Suprapubic skin (tissue), 3 donors: Measurements from ENCODE around the gene RGS16.

ENCODE experiments used
- CTCF ChIP-seq, 2 donors: fragments of 200-600 bp in 1 of 2; fragments of 450-650 bp in 1 of 2; sonication (generic) in 1 of 2; IDR thresholded peaks; one replicate each; pipeline ENCODE4 v1.5.1; 2016 to 2019; ENCODE audit warnings: antibody characterized with exemption in 2 of 2, mild to moderate bottlenecking in 1 of 2, moderate library complexity in 1 of 2
- POLR2A ChIP-seq, 2 donors: fragments of 450-650 bp; IDR thresholded peaks; one replicate each; pipeline ENCODE4 v1.6.1; 2017; ENCODE audit warnings: antibody characterized with exemption in 2 of 2, mild to moderate bottlenecking in 2 of 2, moderate library complexity in 2 of 2

- TF ChIP-seq CTCF (IDR thresholded peaks at IDR 0.05) (no peak), POLR2A (IDR thresholded peaks at IDR 0.05) (no peak)
Measured at GRCh38 chr1:182617014-182617429, 12.8 kb upstream of the RGS16 start.
